Neural cell (in vitro differentiated cells): ENCODE results near the gene PRKCD. TPM values are rescaled to one million over a fixed set of nuclear protein-coding genes. Genes with fewer than 3 reads are reported as not detected.

Experiments used
- H2AFZ ChIP-seq: fragments of 200-600, 300-800 bp; sonication (generic), shearing (Covaris generic); 2 replicates; pipeline ENCODE4 v1.6.0; 2014; ENCODE audit warnings: low read depth, mild to moderate bottlenecking, antibody characterized with exemption, low read length, moderate library complexity
- H3F3A ChIP-seq: fragments of 200-600 bp; shearing (Covaris generic); 2 replicates; pipeline ENCODE4 v1.6.1; 2016; ENCODE audit warnings: mild to moderate bottlenecking, moderate library complexity, mixed read lengths, antibody characterized with exemption, low read length; ENCODE audit not compliant: insufficient read depth, poor library complexity, severe bottlenecking
- H3K27ac ChIP-seq: fragments of 200-600, 300-800 bp; sonication (generic), shearing (Covaris generic); 2 replicates; pipeline ENCODE4 v1.5.1; 2014; ENCODE audit warnings: mild to moderate bottlenecking, low read length, moderate library complexity
- H3K27me3 ChIP-seq: fragments of 300-800, 200-600 bp; sonication (generic), shearing (Covaris generic); 2 replicates; pipeline ENCODE4 v1.6.0; 2014; ENCODE audit warnings: mild to moderate bottlenecking, low read depth, low read length, moderate library complexity; ENCODE audit not compliant: insufficient read depth
- H3K36me3 ChIP-seq: fragments of 300-800, 200-600 bp; sonication (generic), shearing (Covaris generic); 2 replicates; pipeline ENCODE4 v1.5.1; 2014; ENCODE audit warnings: mild to moderate bottlenecking, antibody characterized with exemption, low read length, moderate library complexity; ENCODE audit not compliant: insufficient read depth
- H3K4me2 ChIP-seq: fragments of 300-800, 200-600 bp; sonication (generic), shearing (Covaris generic); 2 replicates; pipeline ENCODE4 v1.6.0; 2014; ENCODE audit warnings: mild to moderate bottlenecking, low read length
- H3K4me3 ChIP-seq: fragments of 300-800, 200-600 bp; sonication (generic), shearing (Covaris generic); 2 replicates; pipeline ENCODE4 v1.5.1; 2014; ENCODE audit warnings: mild to moderate bottlenecking, low read length, moderate library complexity
- H3K79me2 ChIP-seq: fragments of 200-600 bp; shearing (Covaris generic); replicated peaks from 2 replicates; pipeline ENCODE4 v1.6.0; 2014; ENCODE audit warnings: mild to moderate bottlenecking, low read length, moderate library complexity; ENCODE audit not compliant: insufficient read depth
- H3K9ac ChIP-seq: fragments of 300-800, 200-600 bp; sonication (generic), shearing (Covaris generic); 2 replicates; pipeline ENCODE4 v1.6.1; 2016; ENCODE audit warnings: mild to moderate bottlenecking, low read length, mixed read lengths
- H3K9me2 ChIP-seq: fragments of 200-600 bp; shearing (Covaris generic); 2 replicates; pipeline ENCODE4 v1.6.1; 2016; ENCODE audit warnings: mild to moderate bottlenecking, low read length, mixed read lengths; ENCODE audit not compliant: insufficient read depth
- H3K9me3 ChIP-seq: fragments of 200-600, 300-800 bp; sonication (generic), shearing (Covaris generic); 2 replicates; pipeline ENCODE4 v1.6.1; 2016; ENCODE audit warnings: mild to moderate bottlenecking, mixed run types, low read length, moderate library complexity, mixed read lengths
- H4K20me1 ChIP-seq: fragments of 200-600 bp; shearing (Covaris generic); 2 replicates; pipeline ENCODE4 v1.6.1; 2016; ENCODE audit warnings: mild to moderate bottlenecking, mixed run types; ENCODE audit not compliant: insufficient read depth
- CTCF ChIP-seq: fragments of 450-650 bp; IDR thresholded peaks from 2 replicates; pipeline ENCODE4 v1.5.1; 2014; ENCODE audit warnings: antibody characterized with exemption, mild to moderate bottlenecking, moderate library complexity; ENCODE audit not compliant: poor library complexity, severe bottlenecking
- EP300 ChIP-seq: fragments of 450-650 bp; conservative IDR thresholded peaks from 2 replicates; pipeline ENCODE4 v1.6.1; 2014; ENCODE audit warnings: antibody characterized with exemption, mild to moderate bottlenecking, moderate library complexity; ENCODE audit not compliant: poor library complexity, severe bottlenecking
- EZH2 ChIP-seq: fragments of 200-600, 300-800 bp; shearing (Covaris generic), sonication (generic); IDR thresholded peaks from 2 replicates; pipeline ENCODE4 v1.6.1; 2014; ENCODE audit warnings: antibody characterized with exemption, low read length, borderline replicate concordance, mild to moderate bottlenecking; ENCODE audit not compliant: insufficient read depth, poor library complexity, severe bottlenecking
- MXI1 ChIP-seq: fragments of 450-650 bp; conservative IDR thresholded peaks from 2 replicates; pipeline ENCODE4 v1.6.1; 2014; ENCODE audit warnings: antibody characterized with exemption, mild to moderate bottlenecking; ENCODE audit not compliant: poor library complexity, severe bottlenecking
- POLR2AphosphoS5 ChIP-seq: IDR thresholded peaks from 2 replicates; pipeline ENCODE4 v1.6.1; 2012
- RAD21 ChIP-seq: fragments of 450-650 bp; conservative IDR thresholded peaks from 2 replicates; pipeline ENCODE4 v1.6.1; 2014; ENCODE audit warnings: antibody characterized with exemption, mild to moderate bottlenecking, moderate library complexity
- REST ChIP-seq: IDR thresholded peaks from 2 replicates; pipeline ENCODE4 v1.6.1; 2012; ENCODE audit warnings: borderline replicate concordance
- SMC3 ChIP-seq: fragments of 450-650 bp; conservative IDR thresholded peaks from 2 replicates; pipeline ENCODE4 v1.6.1; 2014; ENCODE audit warnings: antibody characterized with exemption, mild to moderate bottlenecking, moderate library complexity; ENCODE audit not compliant: poor library complexity
- TAF1 ChIP-seq: IDR thresholded peaks from 2 replicates; pipeline ENCODE4 v1.6.1; 2012; ENCODE audit warnings: low read depth
- polyA plus RNA-seq: library from polyadenylated mRNA; depleted of rRNA; stranded (reverse); fragments of >200 nt; gene quantifications from 2 replicates; pipeline ENCODE4 v1.2.3, GENCODE V29; 2014

PRKCD gene
- polyA plus RNA-seq, 1 donor from 2014 or later, result not detected

DNA sequence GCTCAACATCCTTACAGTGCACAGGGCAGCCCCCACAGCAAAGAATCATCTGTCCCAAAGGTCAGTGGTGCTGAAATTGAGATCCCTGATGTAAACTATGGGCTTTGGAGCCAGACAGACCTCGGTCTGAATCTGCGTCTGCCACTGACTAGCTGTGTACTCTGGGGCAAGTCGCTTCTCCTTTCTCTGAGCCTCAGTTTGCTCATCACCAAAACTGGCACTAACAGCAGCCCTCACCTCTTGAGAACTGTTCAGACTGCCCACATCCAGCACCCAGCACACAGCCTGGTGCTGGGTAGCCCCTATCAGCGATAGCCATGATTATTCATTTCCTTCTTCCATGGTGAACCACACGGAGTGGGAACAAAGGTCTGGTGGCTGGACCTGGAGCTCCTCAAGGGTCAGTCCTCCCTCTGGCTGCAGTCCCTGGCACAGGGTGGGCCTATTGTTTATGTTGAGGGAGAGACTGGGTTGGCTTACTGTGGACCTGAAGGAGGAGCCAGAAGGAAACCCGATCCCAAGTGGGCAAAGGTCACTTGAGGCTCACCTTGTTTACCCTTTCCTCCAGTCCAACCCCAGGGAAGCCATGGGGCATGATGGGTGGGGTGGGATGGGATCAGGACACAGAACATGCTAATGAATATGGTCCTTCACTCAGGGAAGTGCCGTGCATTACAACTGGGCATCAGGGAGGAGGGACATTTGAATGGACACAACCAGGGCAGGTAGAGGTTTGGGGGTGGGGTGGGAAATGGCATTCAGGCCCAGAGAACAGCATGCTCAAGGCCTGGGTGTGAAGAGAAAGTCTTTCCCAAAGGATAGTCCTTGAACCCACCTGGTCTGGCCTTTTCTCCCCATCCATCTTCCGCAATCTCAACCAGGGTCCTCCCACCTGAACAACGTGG, 1.6 kb upstream of the PRKCD start:
- peaks cover 50% of the 10 kb centered on the region for H3K27me3 ChIP-seq
- no peak overlapping the region for H2AFZ ChIP-seq
- H3K36me3 ChIP-seq, result no peaks in the 10 kb centered on the region
- no peaks in the 10 kb centered on the region for H3K9me3 ChIP-seq
- no peak for TF ChIP-seq SMC3
- TF ChIP-seq EZH2, result no peak
- TF ChIP-seq RAD21, result no peak
- TF ChIP-seq TAF1, result no peak
- no peak for TF ChIP-seq MXI1
- TF ChIP-seq REST, result no peak
- no peak for TF ChIP-seq CTCF
- TF ChIP-seq POLR2AphosphoS5, result no peak
- TF ChIP-seq EP300, result no peak
- H3K9me2 ChIP-seq, result no peaks in the 10 kb centered on the region
- H3K9ac ChIP-seq, result no peak overlapping the region
- H3K79me2 ChIP-seq, result no peaks in the 10 kb centered on the region
- H3K4me2 ChIP-seq, result no peak overlapping the region
- H3F3A ChIP-seq, result no peaks in the 10 kb centered on the region
- no peak overlapping the region for H3K27ac ChIP-seq
- H4K20me1 ChIP-seq, result no peaks in the 10 kb centered on the region
- H3K4me3 ChIP-seq, result no peak overlapping the region

DNA sequence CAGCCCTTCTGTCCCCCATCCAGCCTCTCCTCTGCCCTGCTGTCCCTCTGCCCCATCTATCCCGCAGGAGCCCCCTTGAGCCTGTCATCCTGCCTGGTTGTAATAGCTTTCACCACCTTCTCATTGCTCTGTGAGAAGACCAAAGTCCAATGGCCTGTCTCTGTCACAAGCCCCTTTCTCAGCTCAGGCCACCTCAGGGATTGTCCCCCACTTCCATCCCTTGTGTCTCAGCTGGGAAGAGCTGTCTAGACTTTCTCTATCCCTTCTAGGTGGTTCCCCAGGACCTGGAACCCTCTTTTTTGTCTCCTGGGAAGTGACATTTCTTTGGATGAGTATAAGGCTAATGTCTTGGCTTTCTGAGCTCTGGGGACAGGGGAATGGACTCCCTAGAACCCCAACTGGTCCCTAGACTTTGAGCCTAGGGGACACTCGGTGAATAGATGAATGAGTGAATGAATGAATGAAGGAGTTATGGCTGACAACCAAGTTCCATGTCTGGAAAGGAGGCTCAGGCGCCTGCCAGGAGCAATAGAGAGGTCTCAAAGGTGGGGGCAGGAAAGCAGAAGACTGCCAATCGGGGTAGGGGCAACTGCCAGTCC, 849 bp upstream of the PRKCD start:
- Histone ChIP-seq H3K4me3 (peak overlapping the region; percentile 61), H3K4me2 (no peak overlapping the region), H2AFZ (no peak overlapping the region), H3K27ac (no peak overlapping the region), H3K9me3 (no peaks in the 10 kb centered on the region), H4K20me1 (no peaks in the 10 kb centered on the region), H3K27me3 (peaks cover 50% of the 10 kb centered on the region), H3F3A (no peaks in the 10 kb centered on the region), H3K79me2 (no peaks in the 10 kb centered on the region), H3K9me2 (no peaks in the 10 kb centered on the region), H3K9ac (no peak overlapping the region), H3K36me3 (no peaks in the 10 kb centered on the region)
- TF ChIP-seq CTCF (no peak), REST (no peak), EP300 (no peak), RAD21 (no peak), MXI1 (no peak), EZH2 (no peak), TAF1 (no peak), SMC3 (no peak), POLR2AphosphoS5 (no peak)
